Neural cell (in vitro differentiated cells): ENCODE measurements around the gene PDZRN3.

Source experiments
- EP300 ChIP-seq: fragments of 450-650 bp; conservative IDR thresholded peaks from 2 replicates; pipeline ENCODE4 v1.6.1; 2014; ENCODE audit warnings: antibody characterized with exemption, mild to moderate bottlenecking, moderate library complexity; ENCODE audit not compliant: poor library complexity, severe bottlenecking
- EZH2 ChIP-seq: fragments of 200-600, 300-800 bp; shearing (Covaris generic), sonication (generic); IDR thresholded peaks from 2 replicates; pipeline ENCODE4 v1.6.1; 2014; ENCODE audit warnings: antibody characterized with exemption, low read length, borderline replicate concordance, mild to moderate bottlenecking; ENCODE audit not compliant: insufficient read depth, poor library complexity, severe bottlenecking
- POLR2AphosphoS5 ChIP-seq: IDR thresholded peaks from 2 replicates; pipeline ENCODE4 v1.6.1; 2012
- RAD21 ChIP-seq: fragments of 450-650 bp; conservative IDR thresholded peaks from 2 replicates; pipeline ENCODE4 v1.6.1; 2014; ENCODE audit warnings: antibody characterized with exemption, mild to moderate bottlenecking, moderate library complexity
- SMC3 ChIP-seq: fragments of 450-650 bp; conservative IDR thresholded peaks from 2 replicates; pipeline ENCODE4 v1.6.1; 2014; ENCODE audit warnings: antibody characterized with exemption, mild to moderate bottlenecking, moderate library complexity; ENCODE audit not compliant: poor library complexity
- TAF1 ChIP-seq: IDR thresholded peaks from 2 replicates; pipeline ENCODE4 v1.6.1; 2012; ENCODE audit warnings: low read depth
- TF ChIP-seq, protein P1 (sequence below): fragments of 450-650 bp; IDR thresholded peaks from 2 replicates; pipeline ENCODE4 v1.5.1; 2014; ENCODE audit warnings: antibody characterized with exemption, mild to moderate bottlenecking, moderate library complexity; ENCODE audit not compliant: poor library complexity, severe bottlenecking
- TF ChIP-seq, protein P2 (sequence below): IDR thresholded peaks from 2 replicates; pipeline ENCODE4 v1.6.1; 2012; ENCODE audit warnings: borderline replicate concordance

DNA sequence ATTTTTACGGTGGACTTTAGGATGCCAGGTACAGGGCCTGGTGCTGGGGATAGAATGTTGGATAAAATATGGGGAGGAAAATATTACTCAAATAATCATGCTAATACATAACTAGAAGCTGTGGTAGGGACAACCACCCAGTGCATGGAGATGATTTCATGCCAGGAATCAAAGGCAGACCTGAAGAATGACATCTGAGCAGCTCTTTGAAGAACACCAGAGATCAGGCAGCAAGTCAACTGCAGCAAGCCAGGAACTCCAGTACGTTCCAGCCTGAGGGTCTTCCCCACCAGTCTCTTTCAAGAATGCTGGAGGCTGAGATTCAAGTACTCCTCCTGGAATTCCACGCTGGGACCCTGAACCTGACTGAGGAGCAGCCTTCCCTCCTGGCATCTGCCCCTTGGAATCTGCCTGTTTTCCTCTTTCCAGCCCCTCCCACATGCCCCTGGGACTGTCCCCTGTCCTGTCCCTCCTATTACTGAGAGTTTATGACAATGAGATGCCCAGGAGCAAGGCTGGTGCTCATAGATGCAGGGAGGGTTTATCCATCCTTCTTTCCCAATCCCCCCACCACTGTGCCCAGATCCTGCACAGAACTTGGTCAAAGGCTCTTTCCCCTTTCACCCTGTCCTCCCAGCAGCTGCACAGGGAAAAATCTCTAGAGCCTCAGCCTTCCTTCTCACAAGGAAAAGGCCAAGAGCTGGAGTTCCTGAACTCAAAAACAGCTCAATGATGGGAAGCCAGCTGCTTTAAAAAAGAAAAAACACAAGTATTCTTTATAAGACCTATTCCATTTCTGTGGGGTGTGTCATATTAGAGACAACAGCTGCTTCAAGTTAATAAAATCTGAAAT is 68.0 kb downstream of the PDZRN3 start:
- TF ChIP-seq EZH2 (no peak), POLR2AphosphoS5 (no peak), RAD21 (no peak), EP300 (no peak), SMC3 (no peak), TAF1 (no peak)
- TF ChIP-seq, protein P1, sequence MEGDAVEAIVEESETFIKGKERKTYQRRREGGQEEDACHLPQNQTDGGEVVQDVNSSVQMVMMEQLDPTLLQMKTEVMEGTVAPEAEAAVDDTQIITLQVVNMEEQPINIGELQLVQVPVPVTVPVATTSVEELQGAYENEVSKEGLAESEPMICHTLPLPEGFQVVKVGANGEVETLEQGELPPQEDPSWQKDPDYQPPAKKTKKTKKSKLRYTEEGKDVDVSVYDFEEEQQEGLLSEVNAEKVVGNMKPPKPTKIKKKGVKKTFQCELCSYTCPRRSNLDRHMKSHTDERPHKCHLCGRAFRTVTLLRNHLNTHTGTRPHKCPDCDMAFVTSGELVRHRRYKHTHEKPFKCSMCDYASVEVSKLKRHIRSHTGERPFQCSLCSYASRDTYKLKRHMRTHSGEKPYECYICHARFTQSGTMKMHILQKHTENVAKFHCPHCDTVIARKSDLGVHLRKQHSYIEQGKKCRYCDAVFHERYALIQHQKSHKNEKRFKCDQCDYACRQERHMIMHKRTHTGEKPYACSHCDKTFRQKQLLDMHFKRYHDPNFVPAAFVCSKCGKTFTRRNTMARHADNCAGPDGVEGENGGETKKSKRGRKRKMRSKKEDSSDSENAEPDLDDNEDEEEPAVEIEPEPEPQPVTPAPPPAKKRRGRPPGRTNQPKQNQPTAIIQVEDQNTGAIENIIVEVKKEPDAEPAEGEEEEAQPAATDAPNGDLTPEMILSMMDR: no peak
- TF ChIP-seq, protein P2, sequence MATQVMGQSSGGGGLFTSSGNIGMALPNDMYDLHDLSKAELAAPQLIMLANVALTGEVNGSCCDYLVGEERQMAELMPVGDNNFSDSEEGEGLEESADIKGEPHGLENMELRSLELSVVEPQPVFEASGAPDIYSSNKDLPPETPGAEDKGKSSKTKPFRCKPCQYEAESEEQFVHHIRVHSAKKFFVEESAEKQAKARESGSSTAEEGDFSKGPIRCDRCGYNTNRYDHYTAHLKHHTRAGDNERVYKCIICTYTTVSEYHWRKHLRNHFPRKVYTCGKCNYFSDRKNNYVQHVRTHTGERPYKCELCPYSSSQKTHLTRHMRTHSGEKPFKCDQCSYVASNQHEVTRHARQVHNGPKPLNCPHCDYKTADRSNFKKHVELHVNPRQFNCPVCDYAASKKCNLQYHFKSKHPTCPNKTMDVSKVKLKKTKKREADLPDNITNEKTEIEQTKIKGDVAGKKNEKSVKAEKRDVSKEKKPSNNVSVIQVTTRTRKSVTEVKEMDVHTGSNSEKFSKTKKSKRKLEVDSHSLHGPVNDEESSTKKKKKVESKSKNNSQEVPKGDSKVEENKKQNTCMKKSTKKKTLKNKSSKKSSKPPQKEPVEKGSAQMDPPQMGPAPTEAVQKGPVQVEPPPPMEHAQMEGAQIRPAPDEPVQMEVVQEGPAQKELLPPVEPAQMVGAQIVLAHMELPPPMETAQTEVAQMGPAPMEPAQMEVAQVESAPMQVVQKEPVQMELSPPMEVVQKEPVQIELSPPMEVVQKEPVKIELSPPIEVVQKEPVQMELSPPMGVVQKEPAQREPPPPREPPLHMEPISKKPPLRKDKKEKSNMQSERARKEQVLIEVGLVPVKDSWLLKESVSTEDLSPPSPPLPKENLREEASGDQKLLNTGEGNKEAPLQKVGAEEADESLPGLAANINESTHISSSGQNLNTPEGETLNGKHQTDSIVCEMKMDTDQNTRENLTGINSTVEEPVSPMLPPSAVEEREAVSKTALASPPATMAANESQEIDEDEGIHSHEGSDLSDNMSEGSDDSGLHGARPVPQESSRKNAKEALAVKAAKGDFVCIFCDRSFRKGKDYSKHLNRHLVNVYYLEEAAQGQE: no peak
